Glomerular endothelial cell (primary cell): ENCODE measurements around the gene DUSP12. TPM values are rescaled to one million over a fixed set of nuclear protein-coding genes. Genes with fewer than 3 reads are reported as not detected.

Experiments used
- DNase-seq: peaks from one replicate; pipeline ENCODE4 v3.0.0-alpha.2; 2011; ENCODE audit warnings: low read depth, low spot score; ENCODE audit errors: extremely low read depth
- total RNA-seq: library from RNA; depleted of rRNA; stranded (reverse); fragments of >200 nt; gene quantifications from 2 replicates; pipeline ENCODE4 v1.2.3, GENCODE V29; 2015

DUSP12 gene
- total RNA-seq, 1 donor from 2014 or later = 23.8 TPM

GRCh38 chr1:161726473-161727255 is 22.9 kb upstream of the DUSP12 start:
- no peak for DNase-seq

GRCh38 chr1:161727256-161727924 is 22.2 kb upstream of the DUSP12 start:
- DNase-seq = no peak

- DNase-seq = no peak
These were observed 21.0 kb upstream of the DUSP12 start for GRCh38 chr1:161728376-161729226.

- no peak for DNase-seq
These were observed 19.5 kb upstream of the DUSP12 start for GRCh38 chr1:161730050-161730564.

- no peak for DNase-seq
These were observed 18.3 kb upstream of the DUSP12 start for GRCh38 chr1:161731241-161731640.

- DNase-seq = no peak
These were observed 17.4 kb upstream of the DUSP12 start for GRCh38 chr1:161731981-161732718.

GRCh38 chr1:161733526-161733925 is 16.1 kb upstream of the DUSP12 start:
- DNase-seq = peak; percentile 41

- no peak for DNase-seq
These were observed 13.7 kb upstream of the DUSP12 start for GRCh38 chr1:161735837-161736236.

GRCh38 chr1:161736335-161736969 is 13.1 kb upstream of the DUSP12 start:
- DNase-seq = no peak

GRCh38 chr1:161737625-161738024 is 12.0 kb upstream of the DUSP12 start:
- DNase-seq = no peak

- DNase-seq = no peak
These were observed 10.8 kb upstream of the DUSP12 start for GRCh38 chr1:161738627-161739287.

GRCh38 chr1:161739865-161740566 is 9.6 kb upstream of the DUSP12 start:
- DNase-seq = no peak

- DNase-seq = no peak
These were observed 8.7 kb upstream of the DUSP12 start for GRCh38 chr1:161740921-161741320.

- no peak for DNase-seq
These were observed 6.4 kb upstream of the DUSP12 start for GRCh38 chr1:161743231-161743630.

GRCh38 chr1:161747801-161748200 is 1.8 kb upstream of the DUSP12 start:
- no peak for DNase-seq

GRCh38 chr1:161763522-161764098 is 14.0 kb downstream of the DUSP12 start:
- no peak for DNase-seq

GRCh38 chr1:161766102-161766981 is 16.8 kb downstream of the DUSP12 start, which contains the start of gene ATF6:
Gene ATF6 (plus strand): TSS chr1:161766320. CDS start chr1:161766361, 41 bp downstream.
- DNase-seq = peak; percentile 88
